ENCODE results near the gene MED10. TPM values are rescaled to one million over a fixed set of nuclear protein-coding genes. Genes with fewer than 3 reads are reported as not detected.

Gene MED10
- total RNA-seq, 1 donor from 2014 or later: 63.8 TPM

DNA sequence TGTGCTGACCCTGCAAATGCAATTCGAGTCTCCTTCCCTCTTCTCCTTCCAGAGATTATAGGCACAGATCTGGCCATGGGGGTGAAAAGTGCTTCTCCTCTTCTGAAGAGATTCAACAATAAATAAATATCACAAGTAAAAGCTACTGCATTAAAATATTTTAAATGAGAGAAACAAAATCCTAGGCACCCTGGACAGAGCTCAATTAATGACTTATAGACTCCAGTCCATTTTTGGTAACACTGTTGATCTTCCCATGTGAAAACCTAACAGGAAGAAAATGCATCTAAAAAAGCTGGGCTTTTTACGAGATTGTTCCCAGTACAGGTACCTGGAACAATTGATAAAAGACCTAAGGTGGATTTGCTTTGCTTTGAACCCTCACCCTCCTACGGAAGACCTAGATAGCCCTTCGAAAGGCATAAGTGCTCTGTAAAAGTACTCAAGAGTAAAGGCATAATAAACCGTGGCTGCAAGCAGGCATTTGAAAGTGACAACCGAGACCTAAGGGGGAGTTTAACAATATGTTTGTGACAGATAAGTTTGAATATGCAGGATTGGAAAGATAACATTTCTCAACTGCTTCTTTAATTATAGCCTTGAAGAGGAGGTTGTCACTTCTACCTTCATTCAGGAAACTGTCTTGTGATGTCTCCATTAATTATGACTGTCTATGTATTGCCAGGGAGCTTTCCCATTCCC lies 29.4 kb upstream of the MED10 start:
- Mint-ChIP-seq H3K36me3 (ENCODE audit: low read depth) (no peaks in the 10 kb centered on the region), H3K27me3 (peaks cover 10% of the 10 kb centered on the region), H3K27ac (no peak overlapping the region), H3K4me1 (peaks cover 4% of the 10 kb centered on the region), H3K9me3 (no peaks in the 10 kb centered on the region), H3K4me3 (no peak overlapping the region)
- DNase-seq: no peak
- intact Hi-C loops (cut with micrococcal nuclease): no loop called here

DNA sequence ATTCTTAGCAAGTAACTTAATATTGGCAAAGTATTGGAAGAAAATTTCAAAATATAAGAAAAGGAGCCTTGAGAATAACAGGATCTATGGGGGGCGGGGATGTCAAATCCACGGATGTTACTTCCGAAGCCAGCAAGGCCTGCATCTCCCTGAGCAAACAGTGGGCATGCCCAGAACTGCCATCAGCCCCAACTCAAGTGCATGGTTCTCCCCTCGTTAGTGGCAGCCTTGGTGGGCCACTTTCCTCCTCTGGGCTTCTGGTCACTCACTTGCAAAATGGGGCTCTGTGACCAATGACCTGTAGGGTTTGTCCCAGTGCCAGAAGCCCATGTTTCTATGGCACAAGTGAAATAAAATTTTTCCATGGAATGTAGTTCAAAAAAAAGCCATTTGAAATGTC lies 27.2 kb upstream of the MED10 start:
- Mint-ChIP-seq H3K27me3 (peaks cover 17% of the 10 kb centered on the region), H3K27ac (no peak overlapping the region), H3K9me3 (no peaks in the 10 kb centered on the region), H3K36me3 (ENCODE audit: low read depth) (no peaks in the 10 kb centered on the region), H3K4me1 (peaks cover 4% of the 10 kb centered on the region), H3K4me3 (no peak overlapping the region)
- no peak for DNase-seq
- intact Hi-C loops (cut with micrococcal nuclease): no loop called here

DNA sequence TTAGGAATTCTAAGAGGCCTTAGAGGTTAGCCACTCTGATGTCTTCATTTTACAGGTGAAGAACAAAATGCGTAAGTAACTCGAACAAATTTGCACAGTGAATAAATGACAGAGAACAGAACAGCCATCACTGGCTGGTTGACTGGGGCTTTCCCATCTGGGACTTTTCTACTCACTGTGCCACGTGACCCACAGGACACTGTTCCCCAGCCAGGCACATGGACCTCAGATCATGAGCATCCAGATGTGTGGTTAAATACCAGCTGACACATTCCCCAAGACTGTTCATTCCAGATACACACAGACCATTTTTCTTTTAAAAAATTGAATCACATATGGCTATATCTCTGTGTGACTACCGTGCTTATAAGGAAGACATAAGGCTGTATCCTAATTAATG lies 25.8 kb upstream of the MED10 start:
- H3K36me3 Mint-ChIP-seq (ENCODE audit: low read depth): no peaks in the 10 kb centered on the region
- no peak overlapping the region for H3K4me3 Mint-ChIP-seq
- H3K27me3 Mint-ChIP-seq: peaks cover 19% of the 10 kb centered on the region
- DNase-seq: no peak
- no peak overlapping the region for H3K27ac Mint-ChIP-seq
- intact Hi-C loops (cut with micrococcal nuclease): no loop called here
- peaks cover 4% of the 10 kb centered on the region for H3K4me1 Mint-ChIP-seq
- H3K9me3 Mint-ChIP-seq: no peaks in the 10 kb centered on the region

DNA sequence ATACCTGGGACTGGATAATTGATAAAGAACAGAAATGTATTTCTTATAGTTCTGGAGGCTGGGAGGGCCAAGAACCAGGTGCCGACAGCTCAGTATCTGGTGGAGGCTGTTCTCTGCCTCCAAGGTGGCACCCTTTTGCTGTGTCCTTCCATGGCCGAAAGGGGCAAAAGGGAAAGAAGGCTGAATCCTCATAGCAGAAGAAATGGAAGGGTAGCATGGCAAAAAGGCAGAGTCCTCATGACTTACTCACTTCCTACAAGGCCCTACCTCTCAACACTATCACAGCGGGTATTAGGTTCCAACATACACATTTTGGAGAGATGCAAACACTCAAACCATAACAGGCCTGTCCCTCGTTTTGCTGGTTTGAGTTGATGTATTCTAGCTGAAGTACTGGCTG lies 25.1 kb upstream of the MED10 start:
- H3K36me3 Mint-ChIP-seq (ENCODE audit: low read depth): no peaks in the 10 kb centered on the region
- no peak overlapping the region for H3K27ac Mint-ChIP-seq
- peaks cover 16% of the 10 kb centered on the region for H3K27me3 Mint-ChIP-seq
- peaks cover 1% of the 10 kb centered on the region for H3K4me1 Mint-ChIP-seq
- H3K4me3 Mint-ChIP-seq: no peak overlapping the region
- DNase-seq: no peak
- intact Hi-C loops (cut with micrococcal nuclease): no loop called here
- H3K9me3 Mint-ChIP-seq: no peaks in the 10 kb centered on the region

DNA sequence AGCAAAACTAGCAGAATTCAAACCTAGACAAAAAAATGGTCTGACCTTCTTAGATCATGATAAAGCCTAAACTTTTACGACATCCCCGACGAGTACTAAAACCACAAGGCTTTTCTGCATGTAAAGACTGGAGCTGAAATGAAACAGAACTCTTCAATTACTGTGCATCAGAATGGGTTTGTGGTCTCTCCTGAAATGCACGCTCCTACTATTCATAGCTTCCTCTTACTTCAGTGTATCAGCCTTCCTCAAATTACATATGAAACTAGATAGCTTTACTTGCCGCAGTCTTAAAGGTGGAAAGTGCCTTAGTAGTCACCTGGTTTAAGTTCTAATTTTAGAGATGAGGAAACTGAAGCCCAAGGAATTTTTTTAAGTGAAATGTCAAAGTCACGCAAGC lies 24.6 kb upstream of the MED10 start:
- peaks cover 16% of the 10 kb centered on the region for H3K27me3 Mint-ChIP-seq
- intact Hi-C loops (cut with micrococcal nuclease): no loop called here
- no peak overlapping the region for H3K4me3 Mint-ChIP-seq
- DNase-seq: no peak
- H3K27ac Mint-ChIP-seq: no peak overlapping the region
- H3K9me3 Mint-ChIP-seq: no peaks in the 10 kb centered on the region
- no peaks in the 10 kb centered on the region for H3K4me1 Mint-ChIP-seq
- no peaks in the 10 kb centered on the region for H3K36me3 Mint-ChIP-seq (ENCODE audit: low read depth)

DNA sequence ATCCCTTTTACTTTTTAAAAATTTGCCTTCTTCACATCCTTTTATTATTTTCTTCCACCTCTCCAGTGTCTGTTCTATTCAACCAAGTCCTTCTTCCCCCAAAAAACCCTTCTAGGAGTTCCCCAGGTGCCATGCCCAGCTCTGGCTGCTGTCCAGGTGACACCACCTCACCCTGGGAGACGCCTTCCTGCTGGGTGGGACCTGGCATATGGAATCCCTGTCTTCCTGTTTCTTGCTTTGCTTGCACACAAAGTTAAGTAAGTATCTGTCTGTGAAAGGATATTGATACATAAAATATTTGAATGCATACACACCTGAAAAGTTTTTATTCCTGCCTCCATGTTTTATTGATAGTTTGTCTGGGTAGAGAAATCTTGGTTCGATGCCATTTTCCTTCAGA lies 23.1 kb upstream of the MED10 start:
- no peaks in the 10 kb centered on the region for H3K36me3 Mint-ChIP-seq (ENCODE audit: low read depth)
- DNase-seq: no peak
- H3K4me3 Mint-ChIP-seq: no peak overlapping the region
- peaks cover 13% of the 10 kb centered on the region for H3K27me3 Mint-ChIP-seq
- no peaks in the 10 kb centered on the region for H3K9me3 Mint-ChIP-seq
- intact Hi-C loops (cut with micrococcal nuclease): no loop called here
- no peaks in the 10 kb centered on the region for H3K4me1 Mint-ChIP-seq
- H3K27ac Mint-ChIP-seq: no peak overlapping the region

DNA sequence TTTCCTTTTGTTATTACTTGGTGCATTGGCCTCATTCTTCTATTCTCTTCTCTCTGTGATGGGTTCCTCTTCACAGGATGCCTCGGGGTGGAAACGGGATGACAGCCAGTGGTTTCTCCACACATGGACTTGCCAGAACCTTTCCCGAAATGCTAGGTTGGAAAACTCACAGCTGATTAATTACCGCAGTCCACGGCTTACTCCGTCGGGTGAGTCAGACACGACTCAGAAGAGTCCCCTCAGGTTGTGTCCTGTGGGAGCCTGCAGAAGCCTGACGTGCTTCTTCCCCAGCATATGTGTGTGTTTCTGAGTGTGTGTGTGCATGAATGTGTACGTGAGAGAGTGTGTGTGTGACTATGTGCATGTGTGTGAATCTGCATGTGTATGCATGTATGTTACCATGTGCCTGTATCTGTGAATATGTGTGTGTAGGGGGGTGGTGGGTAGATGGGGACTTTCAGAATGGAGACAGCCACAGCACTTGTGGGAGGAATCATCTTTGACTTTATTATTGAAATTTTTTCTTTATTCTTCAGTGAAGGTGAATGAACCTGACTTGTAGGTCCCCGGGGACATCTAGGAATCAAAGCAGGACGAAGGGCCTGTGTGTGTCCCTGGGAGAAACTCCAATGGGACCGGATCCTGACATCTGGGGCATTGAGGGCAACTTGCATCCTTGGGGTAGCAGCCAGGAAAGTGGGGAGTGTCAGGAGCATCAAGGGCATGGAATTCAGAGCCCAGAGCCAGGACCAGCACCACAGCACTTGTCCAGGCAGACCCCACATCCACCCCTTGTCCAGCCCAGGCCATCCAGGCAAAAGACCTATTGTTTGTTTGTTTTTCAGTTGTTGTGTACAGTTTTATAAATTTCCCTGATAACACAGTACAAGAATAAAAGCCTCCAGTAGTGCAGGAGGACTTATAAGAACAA lies 21.9 kb upstream of the MED10 start:
- H3K36me3 Mint-ChIP-seq (ENCODE audit: low read depth): no peaks in the 10 kb centered on the region
- peaks cover 13% of the 10 kb centered on the region for H3K27me3 Mint-ChIP-seq
- H3K4me1 Mint-ChIP-seq: no peaks in the 10 kb centered on the region
- H3K4me3 Mint-ChIP-seq: no peak overlapping the region
- intact Hi-C loops (cut with micrococcal nuclease): no loop called here
- no peak for DNase-seq
- H3K27ac Mint-ChIP-seq: no peak overlapping the region
- no peaks in the 10 kb centered on the region for H3K9me3 Mint-ChIP-seq

DNA sequence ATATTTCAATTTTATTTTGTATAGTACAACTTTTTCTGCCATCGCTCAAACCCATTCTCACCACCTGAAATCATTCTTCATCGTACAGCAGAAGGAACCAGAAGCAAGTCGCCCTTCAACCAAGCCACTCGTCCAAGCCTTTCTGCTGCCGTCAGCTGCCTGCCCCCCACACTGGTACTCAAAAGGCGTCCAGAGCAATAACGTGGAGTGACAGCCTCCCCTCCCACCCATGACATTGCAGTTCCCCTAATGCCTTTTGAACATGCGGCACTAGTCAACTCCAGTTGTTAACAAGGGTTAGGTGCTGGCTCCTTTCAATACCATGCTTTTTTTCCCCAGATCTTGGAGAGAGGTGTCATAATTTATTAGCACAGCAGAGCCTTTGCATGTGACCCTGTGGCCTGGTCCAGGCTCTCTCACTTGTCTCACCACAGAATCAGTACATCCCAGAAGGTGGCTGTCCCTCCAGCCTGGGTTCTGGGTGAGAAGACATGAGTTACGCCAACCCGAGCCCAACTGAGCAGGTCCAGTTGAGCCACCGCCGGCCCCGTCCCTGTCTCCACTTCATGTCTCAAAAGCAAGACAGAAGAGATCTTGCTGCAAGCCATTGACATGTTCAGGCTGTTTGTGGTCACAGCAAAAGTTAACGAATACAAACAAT lies 20.4 kb upstream of the MED10 start:
- intact Hi-C loops (cut with micrococcal nuclease): no loop called here
- Mint-ChIP-seq H3K4me1 (peaks cover under 1% of the 10 kb centered on the region), H3K4me3 (no peak overlapping the region), H3K27ac (no peak overlapping the region), H3K36me3 (ENCODE audit: low read depth) (no peaks in the 10 kb centered on the region), H3K9me3 (no peaks in the 10 kb centered on the region), H3K27me3 (peaks cover 13% of the 10 kb centered on the region)
- DNase-seq: no peak

DNA sequence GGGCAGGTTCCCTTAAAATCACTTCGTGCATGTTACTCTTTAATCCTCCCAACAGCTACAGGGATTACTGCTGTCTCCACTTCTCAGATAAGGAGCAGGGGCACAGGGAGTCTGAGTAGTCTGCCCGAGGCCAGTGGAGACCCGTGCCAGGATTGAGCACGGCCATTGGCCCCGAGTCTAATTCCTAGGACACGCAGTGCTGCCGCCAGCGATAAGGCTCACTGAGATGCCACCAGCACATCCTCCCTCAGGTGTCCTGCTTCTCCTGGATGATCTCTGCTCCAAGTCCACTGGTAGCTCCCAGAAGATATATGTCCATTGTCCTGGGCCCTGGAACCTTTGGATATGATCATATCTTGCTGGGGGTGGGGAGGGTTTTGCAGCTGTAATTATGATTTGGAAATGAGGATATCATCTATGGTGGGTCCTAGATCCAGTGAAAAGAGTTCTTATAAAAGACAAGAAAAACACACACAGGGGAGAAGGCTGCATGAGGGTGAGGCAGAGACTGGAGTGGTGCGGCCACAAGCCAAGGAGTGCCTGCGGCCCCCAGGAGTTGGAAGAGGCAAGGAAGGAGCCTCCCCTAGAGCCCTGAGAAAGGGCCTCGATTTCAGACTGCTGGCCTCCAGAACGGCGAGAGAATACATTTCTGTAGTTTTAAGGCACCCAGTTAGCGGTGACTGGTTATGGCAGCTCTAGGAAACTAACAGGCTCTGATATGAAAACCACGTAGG lies 19.4 kb upstream of the MED10 start:
- no peak for DNase-seq
- peaks cover 2% of the 10 kb centered on the region for H3K4me1 Mint-ChIP-seq
- H3K4me3 Mint-ChIP-seq: no peak overlapping the region
- H3K36me3 Mint-ChIP-seq (ENCODE audit: low read depth): no peaks in the 10 kb centered on the region
- no peak overlapping the region for H3K27ac Mint-ChIP-seq
- H3K9me3 Mint-ChIP-seq: no peaks in the 10 kb centered on the region
- H3K27me3 Mint-ChIP-seq: peaks cover 10% of the 10 kb centered on the region
- intact Hi-C loops (cut with micrococcal nuclease): no loop called here

DNA sequence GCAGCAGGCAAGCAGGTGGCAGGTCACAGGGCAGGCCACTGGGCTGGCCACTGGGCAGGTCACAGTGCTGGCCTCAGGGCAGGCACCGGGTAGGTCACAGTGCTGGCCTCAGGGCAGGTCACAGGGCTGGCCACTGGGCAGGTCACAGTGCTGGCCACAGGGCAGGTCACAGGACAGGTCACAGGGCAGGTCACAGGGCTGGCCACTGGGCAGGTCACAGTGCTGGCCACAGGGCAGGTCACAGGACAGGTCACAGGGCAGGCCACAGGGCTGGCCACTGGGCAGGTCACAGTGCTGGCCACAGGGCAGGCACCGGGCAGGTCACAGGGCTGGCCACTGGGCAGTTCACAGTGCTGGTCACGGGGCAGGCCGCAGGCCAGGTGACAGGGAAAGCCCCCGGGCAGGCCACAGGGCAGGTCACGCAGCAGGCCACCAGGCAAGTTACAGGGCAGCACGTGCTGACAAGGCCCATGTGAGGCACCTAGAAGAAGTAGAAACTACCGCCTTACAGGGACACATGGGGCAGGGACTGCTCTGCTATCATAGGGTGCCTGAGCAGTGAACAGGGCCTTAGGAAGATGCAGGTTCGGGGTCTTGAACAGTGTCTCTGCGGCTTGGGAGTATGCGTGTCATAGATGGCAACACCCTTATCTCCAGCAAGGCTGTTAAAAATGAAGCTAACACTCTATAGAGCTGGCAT lies 18.6 kb upstream of the MED10 start:
- peaks cover 3% of the 10 kb centered on the region for H3K9me3 Mint-ChIP-seq
- intact Hi-C loops (cut with micrococcal nuclease): no loop called here

DNA sequence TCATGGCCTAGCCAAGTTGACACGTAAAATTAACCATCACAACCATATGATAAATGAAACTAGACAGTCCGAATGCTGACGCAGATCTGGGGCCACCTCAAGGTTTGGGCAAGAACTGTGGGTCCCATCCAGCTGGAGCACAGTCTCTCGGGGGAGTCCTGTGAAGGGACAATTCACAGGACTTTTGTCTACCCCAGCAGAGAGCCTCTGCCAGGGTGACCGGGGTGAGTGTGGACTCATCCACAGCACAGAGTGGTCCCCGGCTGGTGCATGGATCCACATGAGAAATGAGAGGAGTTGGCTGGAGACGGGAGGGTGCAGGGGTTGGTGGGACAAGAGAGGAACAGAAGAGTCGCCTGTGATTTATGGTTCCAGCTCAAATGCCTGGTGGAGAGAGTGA lies 17.7 kb upstream of the MED10 start:
- H3K27me3 Mint-ChIP-seq: peaks cover 9% of the 10 kb centered on the region
- H3K4me1 Mint-ChIP-seq: peaks cover 2% of the 10 kb centered on the region
- H3K27ac Mint-ChIP-seq: no peak overlapping the region
- DNase-seq: no peak
- no peaks in the 10 kb centered on the region for H3K36me3 Mint-ChIP-seq (ENCODE audit: low read depth)
- H3K9me3 Mint-ChIP-seq: peaks cover 7% of the 10 kb centered on the region
- H3K4me3 Mint-ChIP-seq: no peak overlapping the region
- intact Hi-C loops (cut with micrococcal nuclease): no loop called here

More for the DNA sequence above, 18.6 kb upstream of the MED10 start:
- Mint-ChIP-seq H3K27ac (no peak overlapping the region), H3K4me1 (peaks cover 2% of the 10 kb centered on the region), H3K27me3 (peaks cover 11% of the 10 kb centered on the region), H3K4me3 (no peak overlapping the region), H3K36me3 (ENCODE audit: low read depth) (no peaks in the 10 kb centered on the region)
- DNase-seq: no peak

DNA sequence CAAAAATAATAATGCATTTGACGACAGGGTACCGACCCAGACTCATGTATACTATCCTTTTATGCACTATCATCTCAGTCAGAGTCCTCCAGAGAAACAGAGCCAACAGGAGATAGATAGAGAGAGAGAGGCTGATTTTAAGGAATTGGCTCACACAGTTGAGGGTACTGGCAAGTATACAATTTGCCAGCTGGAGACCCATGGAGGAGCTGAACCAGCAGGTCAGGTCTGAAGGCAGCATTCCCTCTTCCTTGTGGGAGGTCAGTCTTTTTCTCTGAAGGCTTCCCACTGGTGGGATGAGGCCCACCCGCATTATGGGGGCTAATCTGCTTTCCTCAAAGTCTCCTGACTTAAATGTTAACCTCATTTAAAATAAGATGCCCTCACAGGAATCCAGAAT lies 17.3 kb upstream of the MED10 start:
- intact Hi-C loops (cut with micrococcal nuclease): no loop called here
- Mint-ChIP-seq H3K4me3 (no peak overlapping the region), H3K4me1 (peaks cover 2% of the 10 kb centered on the region), H3K9me3 (peaks cover 11% of the 10 kb centered on the region), H3K27ac (no peak overlapping the region), H3K36me3 (ENCODE audit: low read depth) (no peaks in the 10 kb centered on the region), H3K27me3 (peaks cover 11% of the 10 kb centered on the region)
- DNase-seq: no peak

DNA sequence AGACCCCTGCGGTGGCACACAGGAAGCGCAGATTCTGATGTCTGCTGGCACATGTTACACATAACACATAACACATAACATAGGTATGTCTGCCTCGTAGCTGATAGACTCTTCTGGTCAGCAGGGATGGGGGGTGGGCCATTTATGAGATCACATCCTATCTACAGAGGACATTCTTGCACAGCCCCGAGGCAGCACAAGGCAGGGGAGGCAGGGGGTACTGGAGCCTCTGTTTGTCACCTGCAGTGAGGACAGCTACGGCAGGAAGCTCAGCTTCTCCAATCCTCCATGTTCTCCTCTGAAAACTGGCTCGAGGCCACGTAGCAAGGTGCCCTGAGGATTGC lies 16.7 kb upstream of the MED10 start:
- Mint-ChIP-seq H3K27me3 (peaks cover 11% of the 10 kb centered on the region), H3K9me3 (peaks cover 14% of the 10 kb centered on the region), H3K27ac (no peak overlapping the region), H3K4me3 (no peak overlapping the region), H3K36me3 (ENCODE audit: low read depth) (no peaks in the 10 kb centered on the region), H3K4me1 (peaks cover 2% of the 10 kb centered on the region)
- intact Hi-C loops (cut with micrococcal nuclease): no loop called here
- no peak for DNase-seq

Data from activated CD4-positive, alpha-beta T cell treated with anti-CD3 and anti-CD28 coated beads, Interleukin-2, amount 10 ng/mL, durations not matched to agents 24 days and 14 days (primary cell).